Hippocampal formation (tissue), 2 donors: ENCODE results near the gene RGS6.
A peak's percentile ranks its signal among the peaks of the same experiment; 100 is the strongest.
"Not testable (repeated sequence)": the region's sequence is repeated elsewhere in the genome, so short reads cannot be mapped to it uniquely, and the experiment has no call there.

Source experiments
- DNase-seq, 2 donors: peaks; one replicate each; lab custom pipeline; 2025; lab: John Stamatoyannopoulos, UW

The RGS6 gene

DNA sequence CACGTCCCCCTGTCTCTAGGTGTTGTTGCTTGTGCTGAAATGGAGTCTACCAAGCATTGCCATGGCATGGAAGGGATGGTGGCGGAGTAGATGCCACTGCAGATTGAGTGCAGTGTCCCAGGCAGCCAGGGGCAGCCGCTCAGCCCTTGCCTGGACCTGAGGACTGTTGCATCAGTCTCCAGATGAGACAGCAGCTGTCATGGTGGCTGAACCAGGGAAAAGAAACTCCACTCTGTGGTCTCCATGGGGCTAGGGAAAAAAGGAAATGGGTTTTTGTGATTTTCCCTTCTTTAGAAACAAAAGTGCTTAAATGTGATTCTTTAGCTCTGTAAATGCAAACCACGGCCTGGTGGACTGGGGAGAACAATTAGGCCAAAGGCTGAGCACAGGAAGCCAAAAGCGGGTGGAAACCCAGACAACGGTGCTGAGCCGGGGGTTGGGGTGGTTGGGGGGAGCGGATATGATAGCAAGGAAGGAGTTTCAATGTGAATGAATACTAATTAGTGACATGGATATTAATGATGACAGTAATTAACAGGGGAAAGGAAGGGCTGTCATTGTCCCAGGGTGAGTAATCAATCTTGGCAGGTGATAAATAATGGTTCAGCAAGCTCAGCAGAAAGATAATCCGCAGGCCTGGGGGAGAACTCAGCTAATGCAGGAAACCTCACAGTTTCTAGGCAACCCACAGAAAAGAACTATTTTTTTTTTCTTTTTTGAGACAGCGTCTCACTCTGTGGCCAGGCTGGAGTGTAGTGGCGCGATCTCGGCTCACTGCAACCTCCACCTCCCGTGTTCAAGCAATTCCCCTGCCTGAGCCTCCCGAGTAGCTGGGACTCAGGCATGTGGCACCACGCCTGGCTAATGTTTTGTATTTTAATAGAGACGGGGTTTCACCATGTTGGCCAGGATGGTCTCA lies 519.1 kb downstream of the RGS6 start:
- DNase-seq = peak; percentile 8 to 46

DNA sequence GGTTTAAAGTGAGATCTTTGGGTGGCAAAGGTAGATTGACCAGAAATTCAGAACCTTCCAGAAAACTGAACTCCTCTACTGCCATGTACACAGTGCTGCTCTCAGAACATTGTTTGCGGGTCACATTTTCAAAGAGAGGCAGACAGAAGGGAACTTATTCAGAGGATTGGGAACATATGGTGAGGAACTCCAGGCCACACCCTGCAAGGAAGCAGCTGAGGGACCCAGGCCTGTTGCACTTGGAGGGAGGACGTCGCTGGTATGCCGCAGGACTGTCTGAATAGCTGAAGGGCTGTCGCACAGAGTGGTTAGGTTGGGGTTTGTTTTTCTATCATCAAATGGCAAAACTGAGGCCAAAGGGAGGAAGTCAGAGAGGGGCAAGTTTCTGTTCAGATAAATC lies 520.5 kb downstream of the RGS6 start:
- no peak for DNase-seq

DNA sequence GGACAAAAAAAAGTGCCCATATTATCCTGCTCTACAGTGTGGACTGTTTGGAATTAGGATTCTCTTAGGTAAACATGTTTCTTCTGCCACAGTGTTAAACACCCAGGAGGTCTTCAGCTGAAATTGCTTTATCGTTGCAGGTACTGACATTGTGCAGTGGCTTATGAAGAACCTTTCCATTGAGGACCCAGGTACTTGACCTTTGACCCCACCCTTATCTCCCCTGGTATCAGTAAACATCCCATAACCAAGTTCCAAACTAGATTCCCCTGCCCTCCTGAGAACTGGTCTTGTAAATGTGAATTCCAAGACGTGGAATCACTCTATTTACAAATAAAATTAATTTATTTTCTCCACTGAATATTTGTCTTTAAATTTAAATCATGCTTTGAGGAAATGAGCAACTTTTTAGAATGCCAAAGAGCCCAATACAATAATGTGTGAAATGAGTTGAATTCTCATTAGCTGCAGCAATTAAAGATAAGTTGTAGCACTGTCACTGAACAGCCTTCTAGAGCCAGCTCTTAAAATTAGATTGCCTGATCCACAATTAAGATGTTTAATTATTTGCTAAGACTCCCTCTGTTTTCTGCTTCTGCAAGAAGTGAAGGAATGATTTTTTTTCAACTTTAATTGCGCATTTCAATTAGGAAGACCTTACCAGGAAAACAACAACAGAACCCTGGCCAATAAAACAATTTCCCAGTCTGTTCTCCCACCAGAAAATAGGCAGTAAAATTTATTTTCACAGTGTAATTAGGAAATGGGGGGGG lies 522.3 kb downstream of the RGS6 start:
- no peak for DNase-seq

DNA sequence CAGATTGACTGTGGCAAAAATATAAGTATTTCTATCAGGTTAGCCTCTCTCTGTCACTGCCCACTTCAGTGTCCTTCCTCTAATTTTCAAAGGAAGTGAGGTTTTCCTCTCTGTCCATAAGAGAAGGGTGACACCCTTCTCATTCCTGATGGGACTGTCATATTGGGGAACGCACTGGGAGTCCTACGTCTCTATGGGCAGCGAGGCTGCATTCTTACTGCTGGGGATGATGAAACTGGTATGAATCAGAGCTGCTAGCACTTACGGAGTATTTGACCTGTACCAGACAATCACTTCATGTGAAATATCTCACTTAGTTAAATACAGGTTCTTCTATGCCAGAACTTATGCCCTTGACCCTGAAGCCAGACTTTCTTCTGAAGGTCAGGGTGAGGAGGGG lies 525.4 kb downstream of the RGS6 start:
- no peak for DNase-seq

DNA sequence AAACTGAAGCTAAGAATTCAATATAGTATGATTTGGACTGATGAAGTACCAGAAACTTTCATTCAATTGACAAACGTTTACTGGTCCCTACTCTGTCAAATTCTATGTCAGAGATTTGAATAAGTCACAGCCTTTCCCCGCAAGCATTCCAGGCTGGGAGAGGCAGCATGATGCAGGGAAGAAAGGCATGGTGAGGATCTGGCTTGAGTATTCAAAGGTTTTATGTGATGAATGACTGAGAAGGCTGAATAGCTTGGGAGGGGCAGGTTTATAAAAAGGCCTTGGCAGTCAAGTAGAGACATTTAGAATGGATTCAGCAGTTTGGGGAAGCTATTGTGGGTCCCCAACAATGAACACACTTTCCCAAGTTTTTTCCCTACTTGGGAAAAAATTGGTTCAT lies 529.8 kb downstream of the RGS6 start:
- no peak for DNase-seq

DNA sequence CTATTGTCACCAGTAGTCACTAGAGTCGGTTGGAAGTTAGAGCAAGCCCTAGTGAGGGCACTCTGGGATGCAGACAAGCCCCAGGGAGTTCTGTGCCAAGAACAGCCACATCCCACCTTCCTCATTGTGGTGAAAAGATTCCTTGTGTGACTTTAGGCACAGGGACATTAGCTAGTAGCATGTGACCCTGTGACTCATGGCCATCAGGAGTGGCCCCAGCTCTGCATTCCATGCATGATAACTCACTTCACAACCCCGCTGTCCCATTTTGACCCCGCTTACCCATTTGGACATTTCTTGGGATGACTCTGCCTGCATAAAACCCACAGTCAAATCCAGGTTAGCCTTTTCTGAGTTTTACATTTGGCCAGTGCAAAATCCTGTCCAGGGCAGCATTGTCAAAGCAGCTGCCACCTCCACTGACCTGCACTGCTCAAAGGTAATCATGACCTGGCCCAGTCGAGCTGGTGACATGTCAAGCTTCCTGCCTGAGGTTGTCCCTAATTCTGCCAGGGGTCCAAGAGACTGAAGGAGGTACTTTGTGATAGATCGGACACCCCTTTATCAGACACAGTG lies 531.1 kb downstream of the RGS6 start:
- no peak for DNase-seq

DNA sequence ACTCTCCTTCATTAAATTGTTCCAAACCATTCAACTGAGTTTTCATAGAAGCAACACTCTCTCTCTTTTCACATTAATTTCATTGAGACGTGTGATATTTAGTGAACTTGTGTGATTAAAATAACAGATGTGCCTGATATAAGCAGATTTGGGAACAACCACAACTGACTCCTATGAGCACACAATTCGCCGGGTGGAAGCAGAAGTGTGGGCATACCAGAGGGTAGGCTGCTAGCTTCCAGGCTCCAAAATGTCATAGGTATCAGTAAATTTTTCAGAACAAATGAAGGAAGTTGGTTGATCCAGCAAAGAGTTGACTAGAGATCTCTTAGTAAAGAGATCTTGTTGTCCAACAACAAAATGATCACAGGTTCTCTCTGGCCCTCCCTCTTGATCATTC lies 532.0 kb downstream of the RGS6 start:
- DNase-seq = no peak

DNA sequence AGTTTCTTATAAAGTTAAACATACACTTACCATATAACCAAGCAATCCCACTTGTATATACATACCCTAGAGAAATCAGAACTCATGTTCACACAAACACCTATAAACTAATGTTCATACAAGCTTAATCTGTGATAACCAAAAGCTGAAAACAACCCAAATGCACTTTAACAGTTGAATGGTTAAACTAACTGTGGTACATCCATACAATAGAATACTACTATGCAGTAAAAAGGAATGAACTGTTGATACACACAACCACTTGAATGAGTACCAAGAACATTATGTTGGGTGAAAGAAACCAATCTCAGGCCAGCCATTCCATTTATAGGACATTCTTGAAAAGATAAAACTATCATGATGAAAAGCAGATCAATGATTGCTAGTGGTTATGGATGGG lies 534.1 kb downstream of the RGS6 start:
- DNase-seq = no peak

DNA sequence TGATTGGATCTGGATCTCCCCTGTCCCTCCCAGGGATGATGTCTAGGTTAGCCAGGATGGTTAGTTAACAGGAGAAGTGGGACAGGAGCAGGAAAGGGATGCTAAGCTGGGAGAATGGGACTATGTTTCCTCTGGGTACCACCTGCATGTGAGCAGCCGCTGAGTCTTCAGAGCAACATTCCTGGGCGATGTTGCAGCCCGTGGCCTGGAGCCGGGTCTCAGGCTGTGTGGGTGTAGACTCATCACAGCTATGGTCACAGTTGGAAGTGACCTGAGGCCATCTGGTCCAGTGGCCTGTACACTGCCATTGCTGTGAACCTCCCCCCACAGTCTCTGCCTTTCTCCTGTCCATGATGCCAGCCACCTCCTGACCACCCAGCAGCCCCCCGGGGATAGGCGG lies 539.1 kb downstream of the RGS6 start:
- DNase-seq = no peak

DNA sequence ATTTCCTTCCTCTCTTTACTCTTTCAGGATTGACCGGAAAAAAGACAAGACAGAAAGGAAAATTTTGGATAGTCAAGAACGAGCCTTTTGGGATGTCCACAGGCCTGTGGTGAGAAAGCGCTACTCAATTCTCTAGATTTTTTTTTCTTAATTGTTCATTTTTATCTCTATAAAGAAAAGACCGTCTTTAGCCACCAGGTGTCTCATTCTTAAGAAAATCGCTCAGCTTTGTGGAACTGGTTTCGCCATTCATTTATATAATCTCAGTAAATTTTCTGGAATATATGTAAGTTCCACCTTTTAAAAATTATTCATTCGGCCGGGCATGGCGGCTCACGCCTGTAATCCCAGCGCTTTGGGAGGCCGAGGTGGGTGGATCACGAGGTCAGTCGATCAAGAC lies 540.6 kb downstream of the RGS6 start:
- DNase-seq = no peak

DNA sequence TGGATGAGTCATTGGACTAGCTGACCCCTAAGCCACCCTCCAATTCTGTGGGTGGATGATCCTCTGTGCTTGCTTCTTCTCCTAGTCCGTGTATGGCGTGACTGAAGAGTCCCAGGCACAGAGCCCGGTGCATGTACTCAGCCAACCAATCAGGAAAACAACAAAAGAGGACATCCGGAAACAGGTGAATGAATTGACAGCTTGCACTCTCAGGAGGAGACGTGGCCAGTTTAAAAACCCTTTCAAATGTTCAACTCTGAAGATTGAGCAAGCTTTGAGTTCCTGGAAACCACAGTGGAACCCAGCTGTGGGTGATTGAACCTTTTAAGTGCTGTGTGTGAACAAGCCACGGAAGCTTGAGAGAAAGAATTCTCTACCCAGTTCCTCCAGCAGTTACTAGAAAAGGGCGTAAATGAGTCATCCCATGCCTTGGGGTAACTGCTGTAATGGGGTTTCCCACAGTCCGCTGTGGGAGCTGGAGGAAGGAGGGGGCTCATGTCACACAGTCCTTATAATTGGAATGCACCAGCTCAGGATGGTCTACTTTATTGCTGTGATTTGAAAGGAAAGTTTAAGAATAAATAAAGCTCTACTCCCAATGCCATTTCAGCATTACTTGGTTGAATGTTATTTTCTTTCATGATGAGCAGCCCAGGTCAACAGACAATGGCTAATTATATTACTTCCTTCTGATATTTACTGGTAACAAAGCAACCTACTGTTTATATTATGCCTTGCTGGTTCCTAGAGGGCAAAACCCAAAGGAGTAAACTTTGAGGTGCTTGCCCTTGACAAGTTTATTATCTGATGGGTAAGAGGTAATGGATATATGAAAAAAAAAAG lies 544.6 kb downstream of the RGS6 start:
- DNase-seq = no peak

DNA sequence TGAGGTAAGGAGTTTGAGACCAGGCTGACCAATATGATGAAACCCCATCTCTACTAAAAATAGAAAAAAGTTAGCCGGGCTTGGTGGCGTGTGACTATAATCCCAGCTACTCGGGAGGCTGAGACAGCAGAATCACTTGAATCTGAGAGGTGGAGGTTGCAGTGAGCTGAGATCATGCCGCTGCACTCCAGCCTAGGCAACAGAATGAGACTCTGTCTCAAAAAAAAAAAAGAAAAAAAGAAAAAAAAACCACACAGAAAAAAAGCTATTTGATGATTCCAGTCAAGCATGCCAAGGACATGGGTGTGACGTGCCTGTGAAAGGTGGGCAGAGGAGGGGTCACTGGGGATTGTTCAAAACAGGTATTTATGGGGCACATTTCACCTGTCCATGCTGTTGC lies 545.3 kb downstream of the RGS6 start:
- not testable (repeated sequence) for DNase-seq

DNA sequence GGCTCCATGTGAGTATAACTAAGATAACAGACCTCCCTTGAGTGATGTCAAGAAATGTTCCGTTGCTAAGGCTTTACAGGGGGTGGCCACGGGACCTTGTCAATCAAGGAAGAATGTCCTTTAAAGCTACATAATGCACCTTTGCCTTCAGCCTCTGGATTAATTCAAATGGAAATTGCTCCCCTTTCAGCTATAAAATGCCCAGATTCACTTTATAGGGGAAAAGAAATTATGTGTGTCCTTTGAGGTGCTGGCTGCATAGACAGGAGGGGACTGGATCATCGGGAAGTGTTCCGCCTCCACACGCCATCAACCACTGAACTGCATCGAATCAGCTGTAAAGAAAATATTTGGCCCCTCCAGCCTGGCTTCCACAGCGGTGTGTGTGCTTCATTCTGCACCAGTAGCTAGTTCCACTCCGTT lies 546.3 kb downstream of the RGS6 start:
- DNase-seq = no peak

DNA sequence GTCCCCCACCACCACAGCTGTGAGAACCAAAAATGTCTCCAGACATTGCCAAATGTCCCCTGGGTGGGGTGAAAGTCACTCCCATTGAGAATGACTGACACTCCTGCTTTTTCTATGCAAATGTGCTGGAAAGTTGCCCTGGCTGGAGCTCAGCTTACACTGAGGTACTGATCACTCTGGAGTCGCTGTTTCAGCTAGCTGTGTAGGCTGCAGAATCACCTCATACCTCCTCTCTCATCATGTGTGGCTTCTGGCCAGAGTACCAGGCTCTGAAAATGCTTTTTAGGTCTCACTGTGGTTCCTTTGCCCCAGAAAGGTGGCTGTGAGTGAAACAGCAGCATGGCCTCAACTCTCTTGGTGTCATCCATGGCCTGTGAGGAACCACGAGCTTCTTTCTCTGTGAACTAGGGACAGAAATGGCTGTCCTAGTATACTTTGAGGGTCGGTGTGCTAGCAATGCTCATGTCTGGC lies 547.3 kb downstream of the RGS6 start:
- no peak for DNase-seq

DNA sequence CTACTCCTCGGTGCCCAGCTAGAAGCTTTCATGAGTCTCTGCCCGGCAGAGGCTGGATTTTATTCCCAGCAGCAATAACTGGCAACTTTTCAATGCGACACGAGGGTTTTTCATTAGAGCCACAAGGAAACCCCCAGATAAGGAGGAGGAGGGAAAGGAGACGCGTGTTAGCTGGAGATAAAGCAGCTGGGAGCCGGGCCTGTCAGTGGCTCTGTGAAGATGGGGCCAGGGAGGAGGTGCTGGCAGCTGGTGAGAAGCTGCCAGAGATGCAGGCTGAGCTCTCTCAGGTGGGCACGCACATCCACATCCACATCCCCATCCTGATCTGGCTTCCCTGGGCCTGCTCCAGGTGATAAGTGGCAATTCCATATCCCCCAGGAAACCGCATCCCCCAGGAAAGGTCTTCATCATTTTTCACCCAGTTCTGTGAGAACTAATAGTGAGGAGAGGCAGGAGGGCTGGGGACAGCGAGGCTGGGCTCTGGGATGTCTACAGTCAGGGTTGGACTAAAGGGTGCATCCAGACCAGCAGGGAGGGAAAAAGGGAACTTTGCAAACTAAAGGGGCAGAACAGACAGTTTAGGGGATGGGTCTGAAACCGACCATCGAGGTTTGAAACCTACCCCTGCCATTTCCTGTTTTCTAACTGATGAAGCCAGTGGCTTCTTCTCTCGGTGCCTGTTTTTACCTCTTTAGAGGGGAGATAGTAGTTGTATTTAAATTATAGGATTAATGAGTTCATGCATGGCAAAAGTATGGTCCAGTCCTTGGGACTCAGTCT lies 548.4 kb downstream of the RGS6 start:
- DNase-seq = no peak

DNA sequence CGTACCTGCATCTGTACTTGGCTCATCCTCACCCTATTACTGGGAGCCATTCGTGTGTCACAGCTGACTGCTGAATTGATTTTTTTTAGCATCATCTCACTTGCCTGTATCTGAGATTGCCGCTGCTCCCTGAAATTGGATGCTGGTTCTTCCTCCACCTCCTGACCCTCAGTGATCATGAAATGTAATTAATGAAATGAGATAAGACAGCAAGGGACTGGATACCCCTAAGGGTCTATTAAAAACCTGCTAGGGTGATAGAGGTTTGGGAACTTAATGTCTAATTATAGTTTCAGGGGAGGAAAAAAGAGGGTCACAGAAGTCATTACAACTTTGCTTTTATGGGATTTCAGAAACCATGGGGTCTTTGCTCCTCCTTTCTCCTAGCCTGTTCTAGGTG lies 551.1 kb downstream of the RGS6 start:
- DNase-seq = no peak

DNA sequence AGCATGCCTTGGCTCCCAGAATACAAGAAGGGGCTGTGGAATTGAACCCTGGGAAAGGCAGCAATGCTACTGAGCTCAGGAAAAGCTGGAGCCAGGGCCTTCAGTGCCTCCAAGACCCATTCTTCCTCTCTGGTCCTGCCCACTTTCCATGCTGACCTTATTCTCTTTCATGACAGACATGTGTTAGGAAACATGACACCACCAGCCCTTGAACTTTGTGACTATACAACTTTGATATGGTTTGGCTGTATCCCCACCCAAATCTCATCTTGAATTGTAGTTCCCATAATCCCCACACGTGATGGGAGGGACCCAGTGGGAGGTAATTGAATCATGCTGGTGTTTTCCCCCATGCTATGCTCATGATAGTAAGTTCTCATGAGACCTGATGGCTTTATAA lies 553.5 kb downstream of the RGS6 start:
- DNase-seq = no peak

DNA sequence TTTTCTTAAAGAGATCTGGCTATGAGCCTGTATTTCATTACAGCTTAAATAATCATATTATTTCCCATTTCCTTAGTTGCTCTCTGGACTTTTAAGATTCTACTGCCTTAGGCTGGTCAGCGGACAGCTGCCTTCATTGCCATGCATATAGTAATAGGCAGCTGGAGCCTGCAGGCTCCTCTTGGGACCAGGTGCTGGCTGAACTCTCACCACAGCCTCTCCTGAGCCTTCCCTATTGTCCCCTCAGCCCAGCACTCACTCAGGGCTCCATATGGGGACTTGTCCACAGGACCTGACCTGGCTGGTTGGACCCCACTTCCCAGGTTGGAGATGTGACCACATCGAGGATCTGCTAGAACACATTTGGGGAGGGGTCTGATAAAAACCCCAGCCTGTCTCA lies 556.3 kb downstream of the RGS6 start:
- DNase-seq = no peak

DNA sequence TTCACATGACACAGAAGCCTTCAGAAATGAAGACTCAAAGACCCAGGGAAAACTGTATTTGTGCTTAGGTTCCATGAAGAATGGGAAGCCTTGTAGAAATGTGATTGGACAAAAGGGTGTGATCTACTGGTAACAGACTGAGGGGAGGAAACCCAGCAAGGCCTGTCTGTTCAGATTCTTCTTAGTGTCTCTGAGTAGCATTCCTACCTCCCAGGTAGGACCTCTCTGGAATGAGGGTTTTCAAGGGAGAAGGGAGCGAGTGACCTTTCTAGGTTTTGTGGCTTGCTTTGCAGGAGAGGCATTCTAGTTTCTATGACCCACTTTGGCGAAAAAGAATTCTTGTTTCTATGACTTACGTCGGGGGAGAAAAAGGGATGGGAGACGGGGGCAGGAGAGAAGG lies 560.0 kb downstream of the RGS6 start:
- no peak for DNase-seq

DNA sequence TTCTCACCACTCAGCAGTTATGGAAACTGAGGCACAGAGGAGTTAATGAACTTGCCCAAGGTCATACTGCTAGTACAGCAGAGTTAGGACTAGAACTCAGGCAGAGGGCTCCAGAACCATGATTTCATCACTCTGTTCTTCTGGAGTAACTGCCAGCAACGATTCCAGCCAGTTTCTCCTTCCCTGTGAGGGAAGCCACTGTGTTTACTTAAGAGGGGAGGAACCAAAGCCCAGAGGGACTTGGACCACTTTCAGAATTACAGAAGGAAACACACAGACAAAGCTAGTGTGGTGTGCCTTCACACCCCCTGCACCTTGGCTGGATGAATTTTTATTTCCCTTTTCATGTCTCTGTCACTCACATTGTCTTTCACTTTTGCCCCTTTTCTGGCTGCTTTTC lies 563.4 kb downstream of the RGS6 start:
- DNase-seq = no peak

DNA sequence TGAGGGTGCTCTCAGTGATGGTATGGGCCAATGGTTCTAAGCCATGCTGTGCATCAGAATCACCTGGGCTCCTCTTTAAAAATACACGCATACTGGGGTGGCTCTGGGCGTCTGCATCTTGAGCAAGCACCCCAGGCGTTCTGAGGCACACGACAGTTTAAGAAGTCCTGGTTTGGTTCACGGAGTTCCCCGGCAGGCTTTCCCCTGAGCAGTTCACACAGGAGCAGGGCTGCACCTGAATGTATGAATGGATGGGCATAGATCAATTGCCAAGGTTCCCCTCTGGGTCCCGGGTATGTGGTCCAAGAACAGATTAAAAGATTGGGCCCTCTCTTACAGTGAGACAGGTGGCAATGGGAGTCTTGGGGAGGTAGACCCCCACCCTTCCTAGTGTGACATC lies 566.4 kb downstream of the RGS6 start:
- no peak for DNase-seq
